AG04449 (cell line): ENCODE results near the gene DMRT3.

Experiments used
- CTCF ChIA-PET: fragments of 350-600 bp; formaldehyde crosslinking; extraction: SDS; loops from one replicate; lab custom pipeline; 2021; ENCODE audit warnings: antibody characterized with exemption; lab: Yijun Ruan, JAX
- POLR2A ChIA-PET: fragments of 400-600, 350-600 bp; formaldehyde crosslinking; extraction: SDS; loops from one replicate; lab custom pipeline; 2020; ENCODE audit warnings: antibody characterized with exemption, inconsistent platforms; lab: Yijun Ruan, JAX
- DNase-seq: peaks from one replicate; pipeline ENCODE4 v3.0.0-alpha.2; 2010; ENCODE audit warnings: low read depth, low spot score
- H3K4me3 ChIP-seq: 2 replicates; pipeline ENCODE4 v1.5.1; 2011; ENCODE audit warnings: low read depth, mild to moderate bottlenecking, control low read depth, low read length
- TF ChIP-seq, protein P1 (sequence below): IDR thresholded peaks from one replicate; pipeline ENCODE4 v1.5.1; 2011; ENCODE audit warnings: mild to moderate bottlenecking, moderate library complexity, low read length, control low read depth, inconsistent platforms; ENCODE audit not compliant: insufficient read depth; ENCODE audit errors: missing control alignments

DMRT3 gene

DNA sequence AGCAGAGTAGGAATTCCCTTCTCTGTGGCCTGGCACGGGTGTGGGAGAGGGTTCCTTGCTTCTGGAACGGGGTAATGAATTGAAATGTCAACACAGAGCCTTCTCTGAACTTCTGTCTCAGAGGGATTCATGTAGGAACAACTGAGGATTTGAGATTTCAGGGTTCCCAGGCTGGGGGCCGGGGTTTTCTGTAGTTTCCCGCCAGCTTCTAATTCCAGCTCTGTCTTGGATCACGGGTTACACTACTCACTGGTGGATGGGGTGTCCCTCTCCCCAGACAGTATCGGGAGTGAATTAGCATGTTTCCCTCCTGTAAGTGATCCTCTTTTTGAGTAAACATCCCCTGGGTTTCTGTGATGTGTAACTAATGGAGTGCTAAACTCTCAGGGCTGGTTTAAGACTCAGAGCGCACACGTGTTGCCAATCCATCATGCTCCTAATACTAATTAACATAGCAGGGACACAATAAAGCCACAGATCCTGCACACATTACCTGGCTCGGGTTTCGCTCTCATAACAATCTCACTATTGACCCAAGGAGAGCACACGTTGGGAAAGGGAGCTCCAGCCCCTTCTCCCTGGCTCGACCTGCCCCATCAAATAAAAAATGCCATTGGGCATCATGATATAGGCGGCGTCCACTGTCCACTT is 55.6 kb downstream of the DMRT3 start:
- TF ChIP-seq, protein P1, sequence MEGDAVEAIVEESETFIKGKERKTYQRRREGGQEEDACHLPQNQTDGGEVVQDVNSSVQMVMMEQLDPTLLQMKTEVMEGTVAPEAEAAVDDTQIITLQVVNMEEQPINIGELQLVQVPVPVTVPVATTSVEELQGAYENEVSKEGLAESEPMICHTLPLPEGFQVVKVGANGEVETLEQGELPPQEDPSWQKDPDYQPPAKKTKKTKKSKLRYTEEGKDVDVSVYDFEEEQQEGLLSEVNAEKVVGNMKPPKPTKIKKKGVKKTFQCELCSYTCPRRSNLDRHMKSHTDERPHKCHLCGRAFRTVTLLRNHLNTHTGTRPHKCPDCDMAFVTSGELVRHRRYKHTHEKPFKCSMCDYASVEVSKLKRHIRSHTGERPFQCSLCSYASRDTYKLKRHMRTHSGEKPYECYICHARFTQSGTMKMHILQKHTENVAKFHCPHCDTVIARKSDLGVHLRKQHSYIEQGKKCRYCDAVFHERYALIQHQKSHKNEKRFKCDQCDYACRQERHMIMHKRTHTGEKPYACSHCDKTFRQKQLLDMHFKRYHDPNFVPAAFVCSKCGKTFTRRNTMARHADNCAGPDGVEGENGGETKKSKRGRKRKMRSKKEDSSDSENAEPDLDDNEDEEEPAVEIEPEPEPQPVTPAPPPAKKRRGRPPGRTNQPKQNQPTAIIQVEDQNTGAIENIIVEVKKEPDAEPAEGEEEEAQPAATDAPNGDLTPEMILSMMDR: no peak
- H3K4me3 ChIP-seq: no peak overlapping the region
- no peak for DNase-seq
- POLR2A ChIA-PET: no interaction called here
- CTCF ChIA-PET: interaction anchor here (2.8 kb wide), 1 partner anchor 23 kb away, joined by 11 read pairs; no protein-coding TSS in a partner anchor

DNA sequence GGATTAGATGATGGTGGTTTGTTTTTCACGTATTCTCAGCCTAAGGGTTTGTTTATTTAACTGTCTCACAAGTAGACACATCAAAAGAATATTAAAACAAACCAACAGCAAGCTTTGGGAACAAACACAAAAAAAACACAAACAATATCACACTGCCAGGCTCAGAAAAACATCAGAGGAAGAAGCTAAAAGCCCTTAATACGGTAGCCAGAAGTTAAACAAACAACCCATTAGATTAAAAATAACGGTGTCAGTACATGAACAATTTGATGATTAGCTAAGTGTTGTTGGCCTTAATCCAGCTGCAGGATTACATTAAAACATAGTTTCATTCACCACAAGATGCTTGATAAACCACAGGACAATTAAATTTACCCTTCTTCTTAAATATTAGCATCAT is 57.8 kb downstream of the DMRT3 start:
- ChIA-PET CTCF (interaction anchor here (1.3 kb wide), 1 partner anchor 25 kb away, joined by 5 read pairs; no protein-coding TSS in a partner anchor), POLR2A (no interaction called here)
- TF ChIP-seq, protein P1: no peak
- no peak overlapping the region for H3K4me3 ChIP-seq
- no peak for DNase-seq

DNA sequence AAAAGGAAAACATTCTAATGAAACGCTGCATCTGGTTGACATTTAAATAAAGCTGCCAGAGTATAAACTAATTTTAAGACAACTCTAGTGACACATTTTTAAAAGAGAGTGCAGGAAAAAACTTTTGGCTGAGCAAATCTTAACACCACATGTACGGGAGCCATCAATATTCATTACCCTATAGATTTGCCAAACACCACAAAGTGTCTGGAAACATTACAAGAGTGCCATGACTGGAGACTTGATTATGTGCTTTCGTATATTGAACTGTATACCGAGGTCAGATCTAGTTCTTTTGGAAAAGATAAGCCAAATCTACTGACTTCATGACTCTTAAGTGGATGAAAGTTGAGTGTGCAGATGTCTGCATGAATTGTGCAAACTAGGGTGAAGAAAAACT is 63.1 kb downstream of the DMRT3 start:
- CTCF ChIA-PET: interaction anchor here (1.4 kb wide), 1 partner anchor 30 kb away, joined by 4 read pairs; no protein-coding TSS in a partner anchor

More for the DNA sequence above, 63.1 kb downstream of the DMRT3 start:
- POLR2A ChIA-PET: no interaction called here
- TF ChIP-seq, protein P1: no peak
- DNase-seq: no peak
- no peak overlapping the region for H3K4me3 ChIP-seq
